Choroid plexus epithelial cell (primary cell): Measurements from ENCODE around the gene INPP4B.

ENCODE experiments used
- DNase-seq: peaks from one replicate; pipeline ENCODE4 v3.0.0-alpha.2; 2010; ENCODE audit warnings: low read depth
- H3K4me3 ChIP-seq: 2 replicates; pipeline ENCODE4 v1.5.1; 2011; ENCODE audit warnings: low read depth, mild to moderate bottlenecking, control low read depth, low read length, moderate library complexity
- CTCF ChIP-seq: conservative IDR thresholded peaks from 2 replicates; pipeline ENCODE4 v1.5.1; 2011; ENCODE audit warnings: low read depth, mild to moderate bottlenecking, control low read depth, inconsistent platforms, low read length, moderate library complexity

The INPP4B gene

GRCh38 chr4:142631836-142632235 is 214.3 kb downstream of the INPP4B start:
- no peak for TF ChIP-seq CTCF
- no peak overlapping the region for H3K4me3 ChIP-seq
- no peak for DNase-seq

- peak; percentile 53 for DNase-seq
Measured at GRCh38 chr4:142615324-142615665, 230.8 kb downstream of the INPP4B start.

GRCh38 chr4:142614621-142615323 is 231.3 kb downstream of the INPP4B start:
- TF ChIP-seq CTCF, result no peak
- H3K4me3 ChIP-seq, result no peak overlapping the region
- peak; percentile 22 for DNase-seq

More at GRCh38 chr4:142615324-142615665, 230.8 kb downstream of the INPP4B start:
- no peak for TF ChIP-seq CTCF
- H3K4me3 ChIP-seq, result no peak overlapping the region

GRCh38 chr4:142607976-142608375 is 238.1 kb downstream of the INPP4B start:
- no peak for DNase-seq
- H3K4me3 ChIP-seq, result no peak overlapping the region
- TF ChIP-seq CTCF, result no peak

DNA sequence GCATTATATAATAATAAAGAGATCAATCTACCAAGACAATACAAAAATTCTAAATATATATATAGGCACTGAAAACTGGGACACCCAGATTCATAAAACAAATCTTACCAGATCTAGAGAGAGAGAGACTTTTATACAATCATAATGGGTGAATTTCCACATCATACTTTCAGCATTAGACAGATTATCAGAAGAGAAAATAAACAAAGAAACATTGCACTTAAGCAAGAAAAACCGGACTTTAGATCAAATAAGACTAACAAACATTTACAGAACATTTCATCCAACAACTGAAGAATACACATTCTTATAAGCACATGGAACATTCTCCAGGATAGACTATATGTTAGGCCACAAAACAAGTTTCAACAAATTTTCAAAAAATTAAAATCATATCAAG is 245.1 kb downstream of the INPP4B start:
- no peak for DNase-seq
- TF ChIP-seq CTCF, result no peak
- H3K4me3 ChIP-seq, result no peak overlapping the region

DNA sequence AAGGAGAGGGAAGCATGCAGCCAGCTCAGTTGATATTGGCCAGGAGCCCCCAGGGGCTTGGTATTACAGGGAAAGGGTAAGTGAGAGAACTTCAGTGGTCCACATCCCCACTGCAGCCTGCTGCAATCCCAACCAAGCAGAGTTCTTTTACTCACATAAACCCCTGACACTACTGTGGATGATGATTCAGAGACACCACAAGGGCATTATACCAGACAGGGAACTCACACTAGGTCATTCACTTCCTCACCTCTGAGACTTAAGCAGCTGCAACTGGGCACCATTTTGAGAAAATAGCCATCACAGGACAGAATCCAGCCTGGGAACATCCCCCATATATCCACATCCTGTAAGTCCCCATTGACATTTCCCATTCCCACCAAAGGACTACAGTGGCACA is 248.0 kb downstream of the INPP4B start:
- no peak overlapping the region for H3K4me3 ChIP-seq
- TF ChIP-seq CTCF, result no peak
- no peak for DNase-seq

GRCh38 chr4:142596595-142596994 is 249.5 kb downstream of the INPP4B start:
- TF ChIP-seq CTCF, result no peak
- H3K4me3 ChIP-seq, result no peak overlapping the region
- DNase-seq, result no peak
